Aorta (tissue), 5 donors: ENCODE results near the gene TBL1XR1. TPM values are rescaled to one million over a fixed set of nuclear protein-coding genes. Genes with fewer than 3 reads are reported as not detected.

Experiments
- ATAC-seq: fragments of 200-7000 bp; cut with Tn5 transposase; one replicate; pipeline ENCODE4 v1.9.1; 2022; ENCODE audit warnings: moderate library complexity; ENCODE audit not compliant: low FRiP score
- DNase-seq, 2 donors: peaks; one replicate each; pipeline ENCODE4 v3.0.0-alpha.2; 2020
- H3K27ac ChIP-seq, 2 donors: one replicate each; pipeline ENCODE4 v1.5.1; 2013; ENCODE audit warnings: low read length in 2 of 2, mild to moderate bottlenecking in 2 of 2, moderate library complexity in 2 of 2, control low read depth in 1 of 2, inconsistent platforms in 1 of 2, low read depth in 1 of 2
- H3K27me3 ChIP-seq, 2 donors: one replicate each; pipeline ENCODE4 v1.6.1; 2013; ENCODE audit warnings: control low read depth in 1 of 2, low read length in 1 of 2, mild to moderate bottlenecking in 1 of 2, moderate library complexity in 1 of 2; ENCODE audit not compliant: insufficient read depth in 2 of 2, control insufficient read depth in 1 of 2
- H3K36me3 ChIP-seq, 2 donors: one replicate each; pipeline ENCODE4 v1.6.1; 2013; ENCODE audit warnings: control low read depth in 1 of 2, low read length in 1 of 2, mild to moderate bottlenecking in 1 of 2; ENCODE audit not compliant: insufficient read depth in 2 of 2, control insufficient read depth in 1 of 2
- H3K4me1 ChIP-seq, 2 donors: one replicate each; pipeline ENCODE4 v1.6.1; 2013; ENCODE audit warnings: low read length in 2 of 2, control low read depth in 1 of 2, mild to moderate bottlenecking in 1 of 2, moderate library complexity in 1 of 2; ENCODE audit not compliant: insufficient read depth in 2 of 2, control insufficient read depth in 1 of 2
- H3K4me3 ChIP-seq, 2 donors: one replicate each; pipeline ENCODE4 v1.5.1; 2013; ENCODE audit warnings: low read length in 2 of 2, control low read depth in 1 of 2, mild to moderate bottlenecking in 1 of 2
- H3K9me3 ChIP-seq: one replicate; pipeline ENCODE4 v1.6.1; 2013; ENCODE audit warnings: mild to moderate bottlenecking, low read length; ENCODE audit not compliant: control insufficient read depth
- WGBS, 2 donors: extraction: QIAGEN DNeasy Blood & Tissue Kit; methylation state at CpG; one replicate each; pipeline ENCODE4 v1.1.7; 2013; 5-methylcytosine and 5-hydroxymethylcytosine counted together
- intact Hi-C, 2 donors: fragments of 100-400 bp; cut with DNase I; formaldehyde crosslinking; loops; one replicate each; pipeline versions ENCODE4 v1.14.2 to v1.15.0; 2022
- polyA plus RNA-seq, 2 donors: library from polyadenylated mRNA; stranded (reverse); fragments of 200-250 nt; gene quantifications; one replicate each; pipeline ENCODE4 v1.2.3, GENCODE V29; 2013
- total RNA-seq, 2 donors: library from RNA; stranded (reverse); fragmentation: NEBNext Ultra II Directional; extraction: Animal tissue kit (Norgen Biotek cat#: 25700); gene quantifications; one replicate each; pipeline ENCODE4 v1.2.1, GENCODE V29; 2021
- donor health status: healthy with polysubstance abuse.
- donor health status: Bipolar disorder and iron deficiency.
- donor health status: DM: no; HTN: no; CAD: no.
- donor health status: DM: no; HTN: no; CAD: no.
- donor health status: DM: yes; HTN: yes; CAD: no.

Gene TBL1XR1
- total and polyA plus RNA-seq, 4 donors, result 19.0 to 200 (median 81.4) TPM

- Histone ChIP-seq H3K27ac (no peak overlapping the region), H3K27me3 (no peaks in the 10 kb centered on the region), H3K4me3 (no peak overlapping the region), H3K9me3 (no peaks in the 10 kb centered on the region), H3K36me3 (no peaks in the 10 kb centered on the region), H3K4me1 (peaks cover 6% of the 10 kb centered on the region in 2 donors)
- WGBS, 2 donors, result 79% methylated on average over 6 of the region's 6 CpGs
- ATAC-seq (no peak), DNase-seq (no peak)
- intact Hi-C loops, result no loop called here
Observed at GRCh38 chr3:177107461-177108239, 89.6 kb downstream of the TBL1XR1 start.

- 81 to 89% methylated on average over 3 of the region's 3 CpGs for WGBS, 2 donors
- Histone ChIP-seq H3K4me1 (peaks cover 6 to 8% of the 10 kb centered on the region in 2 donors), H3K27ac (no peak overlapping the region), H3K36me3 (no peaks in the 10 kb centered on the region), H3K27me3 (no peaks in the 10 kb centered on the region), H3K4me3 (no peak overlapping the region), H3K9me3 (no peaks in the 10 kb centered on the region)
- DNase-seq (no peak), ATAC-seq (no peak)
- intact Hi-C loops, result no loop called here
Observed at GRCh38 chr3:177106594-177106993, 90.7 kb downstream of the TBL1XR1 start.

GRCh38 chr3:177106184-177106583, 91.1 kb downstream of the TBL1XR1 start:
- DNase-seq, result no peak
- intact Hi-C loops, result no loop called here
- peaks cover 6% of the 10 kb centered on the region in 2 donors for H3K4me1 ChIP-seq
- no peaks in the 10 kb centered on the region for H3K36me3 ChIP-seq
- WGBS, 2 donors, result 85 to 87% methylated on average over 7 of the region's 7 CpGs
- H3K27ac ChIP-seq, result no peak overlapping the region
- no peaks in the 10 kb centered on the region for H3K27me3 ChIP-seq
- no peak for ATAC-seq
- no peak overlapping the region for H3K4me3 ChIP-seq
- H3K9me3 ChIP-seq, result no peaks in the 10 kb centered on the region

GRCh38 chr3:177105623-177106022, 91.7 kb downstream of the TBL1XR1 start:
- Histone ChIP-seq H3K9me3 (no peaks in the 10 kb centered on the region), H3K27ac (no peak overlapping the region), H3K4me3 (no peak overlapping the region), H3K27me3 (no peaks in the 10 kb centered on the region), H3K36me3 (no peaks in the 10 kb centered on the region), H3K4me1 (peaks cover 6% of the 10 kb centered on the region in 2 donors)
- DNase-seq, result no peak
- WGBS, 2 donors, result 68 to 71% methylated on average over 4 of the region's 4 CpGs
- intact Hi-C loops, result no loop called here
- no peak for ATAC-seq

- intact Hi-C loops, result no loop called here
- 69 to 77% methylated on average over 6 of the region's 6 CpGs for WGBS, 2 donors
- Histone ChIP-seq H3K4me1 (peaks cover 3 to 6% of the 10 kb centered on the region in 2 donors), H3K27ac (no peak overlapping the region), H3K27me3 (no peaks in the 10 kb centered on the region), H3K4me3 (no peak overlapping the region), H3K9me3 (no peaks in the 10 kb centered on the region), H3K36me3 (no peaks in the 10 kb centered on the region)
- DNase-seq (no peak), ATAC-seq (no peak)
Observed at GRCh38 chr3:177104299-177104992, 92.8 kb downstream of the TBL1XR1 start.

- ATAC-seq (no peak), DNase-seq (no peak)
- intact Hi-C loops, result no loop called here
- peaks cover 3 to 6% of the 10 kb centered on the region in 2 donors for H3K4me1 ChIP-seq
- H3K27me3 ChIP-seq, result no peaks in the 10 kb centered on the region
- no peak overlapping the region for H3K4me3 ChIP-seq
- no peak overlapping the region for H3K27ac ChIP-seq
- 10 to 12% methylated on average over 3 of the region's 3 CpGs for WGBS, 2 donors
- H3K9me3 ChIP-seq, result no peaks in the 10 kb centered on the region
- H3K36me3 ChIP-seq, result no peaks in the 10 kb centered on the region
Observed at GRCh38 chr3:177102553-177102952, 94.7 kb downstream of the TBL1XR1 start.

- Histone ChIP-seq H3K36me3 (no peaks in the 10 kb centered on the region), H3K9me3 (no peaks in the 10 kb centered on the region), H3K27ac (no peak overlapping the region), H3K4me1 (peaks cover 0 to 2% of the 10 kb centered on the region in 2 donors), H3K4me3 (no peak overlapping the region), H3K27me3 (no peaks in the 10 kb centered on the region)
- intact Hi-C loops, result no loop called here
- 5 to 49% methylated on average over 2 of the region's 2 CpGs for WGBS, 2 donors
- ATAC-seq (no peak), DNase-seq (no peak)
Observed at GRCh38 chr3:177098551-177098950, 98.7 kb downstream of the TBL1XR1 start.

- Histone ChIP-seq H3K27me3 (no peaks in the 10 kb centered on the region), H3K36me3 (no peaks in the 10 kb centered on the region), H3K4me3 (no peak overlapping the region), H3K27ac (no peak overlapping the region), H3K9me3 (no peaks in the 10 kb centered on the region), H3K4me1 (no peaks in the 10 kb centered on the region)
- intact Hi-C loops, result no loop called here
- WGBS, 2 donors, result 36 to 49% methylated on average over 1 of the region's 1 CpG
- DNase-seq (no peak), ATAC-seq (no peak)
Observed at GRCh38 chr3:177096615-177097014, 100.7 kb downstream of the TBL1XR1 start.

- intact Hi-C loops, result no loop called here
- no peak for DNase-seq
Observed at GRCh38 chr3:177093966-177094365, 103.3 kb downstream of the TBL1XR1 start.

More at GRCh38 chr3:177093966-177094365, 103.3 kb downstream of the TBL1XR1 start:
- Histone ChIP-seq H3K9me3 (no peaks in the 10 kb centered on the region), H3K4me3 (no peak overlapping the region), H3K27me3 (no peaks in the 10 kb centered on the region), H3K36me3 (no peaks in the 10 kb centered on the region), H3K27ac (no peak overlapping the region), H3K4me1 (peaks cover 0 to 3% of the 10 kb centered on the region in 2 donors)
- ATAC-seq, result no peak
